Activated gamma-delta T cell (primary cell): ENCODE data around the gene RALGAPA2.
A peak's percentile ranks its signal among the peaks of the same experiment; 100 is the strongest.

Experiments
- DNase-seq: peaks from one replicate; lab custom pipeline; 2025; lab: John Stamatoyannopoulos, UW

Gene RALGAPA2

DNA sequence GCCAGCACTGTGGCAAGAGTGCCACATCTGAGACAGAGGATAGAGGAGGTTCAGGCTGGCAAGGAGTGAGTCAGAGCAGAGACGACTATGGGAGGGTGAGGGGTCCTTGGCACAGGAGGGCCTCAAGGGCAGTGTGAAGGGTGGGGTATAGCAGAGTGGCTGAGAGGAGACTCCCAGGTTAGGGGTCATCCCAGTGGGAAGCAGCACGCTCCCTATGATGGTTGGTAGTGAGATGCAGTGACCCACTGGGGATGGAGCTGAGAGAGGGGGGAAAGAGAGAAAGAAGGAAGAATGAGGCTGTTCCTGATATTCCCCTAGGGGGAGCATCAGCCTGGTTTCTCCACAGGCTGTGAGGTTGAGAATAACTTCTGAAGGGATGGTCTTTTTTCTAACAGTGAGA, 247.2 kb downstream of the RALGAPA2 start:
- no peak for DNase-seq

DNA sequence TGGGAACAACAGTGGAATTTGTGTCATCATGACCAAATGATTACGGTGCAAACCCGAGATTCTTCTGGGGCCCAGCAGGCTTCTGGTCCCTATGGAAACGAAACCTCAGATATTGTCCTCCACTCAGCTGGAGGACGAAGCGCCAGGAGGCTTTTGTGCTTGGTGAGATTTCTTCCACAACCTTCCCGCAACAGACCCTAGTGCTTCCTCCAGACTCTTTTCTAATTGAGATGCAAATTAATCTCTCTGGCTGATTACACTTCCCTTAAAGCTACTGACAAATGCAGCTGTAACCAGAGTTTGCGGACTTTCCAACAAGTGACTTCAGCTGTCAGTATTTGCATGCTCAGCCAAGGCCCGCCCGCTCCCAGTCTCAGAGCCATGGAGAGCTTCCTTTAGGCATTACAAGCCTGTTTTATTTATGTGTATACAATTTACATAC, 248.5 kb downstream of the RALGAPA2 start:
- DNase-seq, result no peak

DNA sequence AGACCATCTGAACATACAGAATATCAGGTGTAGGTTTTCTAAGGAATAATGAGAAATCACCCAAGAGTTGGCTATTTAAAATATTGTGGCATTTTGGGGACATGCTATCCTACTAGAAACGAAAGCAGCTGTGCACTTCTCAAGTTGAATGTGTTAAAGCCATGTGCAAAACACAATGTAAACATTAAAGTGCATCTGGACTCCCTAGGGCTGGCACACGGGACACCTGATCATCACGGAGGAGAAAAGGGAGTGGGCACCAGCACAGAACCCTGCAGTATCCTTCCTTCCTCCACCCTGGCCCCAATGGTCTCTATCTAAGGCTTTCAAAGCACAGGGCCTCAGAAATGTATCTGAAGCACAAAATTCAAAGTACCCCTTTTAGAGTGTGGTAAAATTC, 250.3 kb downstream of the RALGAPA2 start:
- DNase-seq, result no peak

DNA sequence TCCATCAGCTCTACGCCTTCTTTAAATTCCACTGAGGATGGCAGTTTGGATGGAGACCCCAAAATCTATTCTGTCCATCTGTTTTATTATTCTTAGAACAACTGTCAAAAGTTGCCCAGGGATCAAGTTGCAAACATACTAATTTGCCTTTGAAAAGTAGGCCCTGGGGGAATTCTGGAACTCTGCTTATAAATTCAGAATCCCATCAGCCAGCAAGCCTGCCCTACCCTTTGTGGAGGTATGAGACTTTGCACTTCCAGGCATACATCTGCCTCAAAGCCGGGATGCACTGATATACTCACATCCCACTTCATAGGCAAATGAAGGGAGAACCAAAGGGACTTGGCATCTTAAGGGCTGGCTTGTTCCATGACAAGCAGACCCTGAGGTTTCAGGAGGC, 250.9 kb downstream of the RALGAPA2 start:
- no peak for DNase-seq

DNA sequence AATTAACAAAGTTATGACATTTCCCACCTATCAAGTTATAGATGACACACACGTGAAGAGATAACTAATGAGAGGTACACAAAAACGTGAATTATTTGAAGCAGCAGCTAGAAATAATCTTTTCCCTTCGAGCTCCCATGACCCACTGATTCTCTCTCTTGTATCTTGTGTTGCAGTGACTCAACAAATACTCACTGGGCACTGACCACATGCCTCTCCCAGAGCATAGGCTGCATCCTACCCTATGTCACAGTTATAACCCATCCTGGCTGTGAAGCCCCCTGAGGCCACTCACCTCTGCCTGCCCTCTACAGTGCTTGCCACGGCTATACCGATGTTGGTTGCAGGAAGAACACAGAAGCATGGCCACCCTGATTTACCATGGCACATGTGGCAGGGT, 252.7 kb downstream of the RALGAPA2 start:
- DNase-seq, result no peak

DNA sequence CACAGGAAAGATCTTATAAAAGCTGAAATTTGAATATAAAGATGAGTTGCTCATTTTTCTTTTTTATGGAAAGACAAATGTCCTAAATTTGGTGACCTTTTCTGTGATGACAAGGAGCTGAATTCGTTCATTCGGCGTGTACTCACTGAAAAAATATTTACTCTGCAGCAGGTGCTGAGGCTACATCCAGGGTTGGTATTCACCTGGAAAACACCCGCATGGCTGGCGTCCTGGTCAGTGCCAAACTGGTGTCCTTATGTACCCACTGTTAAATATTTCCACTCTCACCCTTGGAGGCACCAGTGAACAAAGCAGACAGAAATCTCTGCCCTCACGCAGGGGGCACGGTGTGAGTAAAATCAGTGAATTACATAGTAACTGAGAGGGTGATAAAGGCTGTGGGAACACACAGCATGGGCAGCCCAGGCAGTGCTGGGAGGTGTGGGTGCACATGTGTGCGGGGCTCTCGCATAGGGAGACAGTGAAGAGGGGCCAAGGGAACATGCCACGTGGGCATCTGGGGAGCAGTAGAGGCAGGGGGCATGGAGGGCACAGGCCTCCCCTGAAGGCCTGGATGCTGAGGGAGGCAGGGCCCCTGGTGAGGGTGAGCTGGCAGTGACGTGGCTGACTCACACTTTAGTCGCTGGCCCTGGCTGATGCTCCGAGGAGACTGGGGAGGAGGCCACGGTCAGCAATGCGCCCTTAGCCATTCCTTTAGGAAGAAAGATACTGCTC, 254.9 kb downstream of the RALGAPA2 start:
- no peak for DNase-seq

DNA sequence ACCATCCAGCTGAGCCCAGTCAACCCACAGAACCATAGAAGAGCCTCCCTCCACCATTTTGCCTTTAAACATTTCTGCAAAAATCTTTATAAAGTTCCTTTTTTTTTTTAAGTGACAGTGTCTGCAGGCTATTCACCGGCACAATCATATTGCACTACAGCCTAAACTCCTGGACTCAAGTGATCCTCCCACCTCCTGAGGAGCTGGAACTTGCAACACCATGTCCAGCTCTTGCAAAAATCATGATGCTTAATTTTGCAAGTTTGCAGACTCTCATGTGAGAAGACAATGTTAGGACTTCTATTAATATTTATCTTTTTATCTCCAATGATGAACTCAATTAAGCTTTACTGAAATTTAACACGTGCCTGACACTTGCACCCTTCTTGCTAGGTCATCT, 255.7 kb downstream of the RALGAPA2 start:
- DNase-seq, result no peak

DNA sequence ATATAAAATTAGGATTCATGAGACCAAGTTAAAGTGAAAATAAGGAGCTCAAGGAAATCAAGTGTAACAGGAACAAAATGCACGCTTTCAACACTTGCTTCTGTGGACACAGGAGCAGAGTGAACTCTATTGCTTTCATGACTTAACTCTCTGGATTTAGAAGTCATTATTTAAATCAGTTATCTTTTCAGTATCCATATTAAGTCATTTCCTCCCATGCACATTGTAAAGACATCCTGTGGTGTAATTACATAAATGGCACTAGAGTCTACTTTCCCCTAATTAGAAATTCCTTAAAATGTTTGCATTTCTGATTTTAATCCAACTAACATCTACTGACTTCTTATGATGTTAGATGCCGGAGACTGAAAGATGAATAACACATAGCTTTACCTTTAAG, 256.5 kb downstream of the RALGAPA2 start:
- no peak for DNase-seq

DNA sequence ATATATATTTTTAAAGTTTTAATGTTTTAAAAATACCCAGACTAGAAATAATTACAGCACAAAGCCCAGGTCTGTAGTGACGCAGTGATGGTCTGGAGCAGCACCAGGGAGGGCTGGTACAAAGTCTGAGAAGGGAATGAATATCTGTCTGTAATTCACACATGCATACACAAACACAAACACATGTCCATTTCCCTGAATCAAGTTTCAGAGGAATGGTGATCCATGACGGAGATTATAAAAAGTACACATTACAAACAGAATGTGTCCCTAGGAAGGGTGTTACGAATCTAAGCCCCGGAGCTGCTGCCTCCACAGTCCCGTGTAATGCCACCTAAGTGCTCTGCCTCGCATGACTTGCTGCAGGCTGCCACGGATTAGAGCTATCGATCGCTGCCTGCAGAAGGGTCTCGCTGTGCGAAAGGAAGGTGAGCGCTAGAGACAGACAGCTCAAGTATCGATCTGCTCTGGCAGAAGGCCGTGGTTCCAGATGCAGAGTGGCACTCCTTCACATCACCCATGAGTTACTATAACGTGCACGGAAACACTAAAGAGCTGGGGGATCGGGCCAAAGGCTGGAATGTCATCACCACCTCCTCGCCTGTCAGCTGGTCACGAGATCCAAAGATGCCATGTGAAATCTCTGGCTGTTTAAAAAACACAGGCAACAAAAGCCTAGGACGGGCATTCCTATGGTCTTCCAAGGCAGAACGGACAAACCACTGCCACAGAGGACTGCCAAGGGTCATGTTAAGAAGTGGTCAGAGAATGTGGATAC, 257.4 kb downstream of the RALGAPA2 start:
- no peak for DNase-seq

DNA sequence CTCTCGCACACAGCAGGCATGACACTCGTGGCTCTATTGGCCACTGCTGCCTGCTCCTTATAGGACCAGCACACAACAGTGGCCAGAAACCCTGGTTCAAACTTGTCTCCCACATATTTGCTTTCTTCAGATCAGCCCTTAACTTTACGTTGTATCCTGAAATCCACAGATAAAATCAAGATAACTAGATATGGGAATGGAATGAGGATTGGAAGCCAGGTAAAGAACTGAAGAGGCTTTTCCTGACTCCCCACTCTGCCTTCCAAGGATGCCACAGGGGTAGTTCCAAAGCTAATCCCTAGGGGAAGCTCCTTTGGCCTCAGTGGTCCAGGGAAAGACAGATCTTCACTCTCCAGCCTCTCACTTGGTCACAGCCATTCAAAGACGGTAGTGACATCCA, 258.1 kb downstream of the RALGAPA2 start:
- no peak for DNase-seq

DNA sequence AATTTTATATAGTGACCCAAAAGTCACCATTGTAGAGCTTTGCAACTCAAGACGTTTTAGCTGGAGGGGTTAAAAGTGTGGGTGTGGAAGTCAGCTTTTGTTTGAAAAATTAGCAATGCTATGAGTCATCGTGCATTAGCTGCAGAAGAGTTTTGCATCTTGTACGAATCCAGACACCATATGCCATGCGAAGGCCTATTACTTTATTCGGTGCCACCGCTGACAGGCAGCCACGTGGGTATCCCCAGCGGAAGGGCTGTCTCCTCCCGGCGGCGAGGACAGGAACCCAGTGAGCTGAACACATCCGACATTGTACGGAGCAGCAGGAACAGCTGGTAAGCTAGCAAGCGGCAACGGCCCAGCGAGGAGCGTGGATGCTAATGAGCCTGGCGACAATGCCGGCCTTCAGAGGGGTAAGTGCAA, 260.2 kb downstream of the RALGAPA2 start:
- DNase-seq, result peak; percentile 18

DNA sequence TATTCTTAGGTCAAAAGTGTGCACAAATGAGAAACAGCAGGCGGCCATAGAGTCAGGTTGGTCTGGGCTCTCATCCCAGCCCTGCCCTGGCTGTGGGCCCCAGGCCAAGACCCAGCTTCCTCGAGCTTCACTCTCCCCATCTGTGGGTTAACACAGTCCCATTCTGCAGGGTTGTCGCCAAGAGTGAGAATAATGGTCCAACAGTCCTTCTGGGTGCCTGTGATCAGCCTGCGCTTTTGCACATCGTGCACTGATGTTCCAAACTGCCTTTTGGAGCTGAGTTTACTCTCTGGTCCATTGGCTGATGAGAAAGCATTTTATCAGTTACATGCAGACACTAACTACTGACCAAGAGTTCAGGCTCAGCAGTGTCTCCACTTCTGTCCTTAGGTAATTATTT, 261.9 kb downstream of the RALGAPA2 start:
- DNase-seq, result no peak

DNA sequence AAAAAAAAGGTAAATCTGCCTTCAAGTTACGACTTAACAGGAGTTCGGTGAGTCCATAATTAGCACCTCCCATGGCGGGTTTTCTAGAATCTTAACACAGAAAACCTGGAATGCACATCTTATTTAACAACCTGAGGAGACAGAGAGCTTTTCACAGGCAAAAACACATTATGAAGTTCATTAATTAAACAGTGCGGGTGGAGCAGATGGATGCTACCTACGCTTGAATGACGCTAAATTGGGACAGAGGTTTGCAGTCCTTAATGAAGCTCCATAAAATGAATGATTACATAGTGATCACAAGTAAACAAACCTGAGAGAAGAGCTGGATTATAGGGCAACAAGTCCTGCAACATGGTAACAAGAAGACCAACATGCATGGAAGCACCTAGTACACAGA, 263.6 kb downstream of the RALGAPA2 start:
- no peak for DNase-seq

DNA sequence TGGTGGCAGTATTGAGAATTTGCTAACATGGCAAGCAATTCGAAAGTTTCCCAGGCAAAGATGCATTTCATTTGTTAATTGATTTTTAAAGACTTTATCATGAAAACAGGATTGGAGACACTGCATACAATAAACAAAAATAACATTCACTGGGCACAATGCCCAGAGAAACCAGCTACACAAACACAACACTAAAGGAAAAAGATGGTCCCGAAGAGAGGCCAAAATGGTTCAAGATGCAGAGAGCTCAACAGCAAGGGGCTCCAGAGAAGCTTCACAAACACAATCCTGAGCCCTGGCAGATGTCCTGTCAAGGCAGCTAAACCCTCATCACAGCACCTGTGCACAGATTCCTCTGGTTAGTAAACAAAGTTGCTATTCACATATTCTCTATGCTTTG, 265.2 kb downstream of the RALGAPA2 start:
- DNase-seq, result no peak

DNA sequence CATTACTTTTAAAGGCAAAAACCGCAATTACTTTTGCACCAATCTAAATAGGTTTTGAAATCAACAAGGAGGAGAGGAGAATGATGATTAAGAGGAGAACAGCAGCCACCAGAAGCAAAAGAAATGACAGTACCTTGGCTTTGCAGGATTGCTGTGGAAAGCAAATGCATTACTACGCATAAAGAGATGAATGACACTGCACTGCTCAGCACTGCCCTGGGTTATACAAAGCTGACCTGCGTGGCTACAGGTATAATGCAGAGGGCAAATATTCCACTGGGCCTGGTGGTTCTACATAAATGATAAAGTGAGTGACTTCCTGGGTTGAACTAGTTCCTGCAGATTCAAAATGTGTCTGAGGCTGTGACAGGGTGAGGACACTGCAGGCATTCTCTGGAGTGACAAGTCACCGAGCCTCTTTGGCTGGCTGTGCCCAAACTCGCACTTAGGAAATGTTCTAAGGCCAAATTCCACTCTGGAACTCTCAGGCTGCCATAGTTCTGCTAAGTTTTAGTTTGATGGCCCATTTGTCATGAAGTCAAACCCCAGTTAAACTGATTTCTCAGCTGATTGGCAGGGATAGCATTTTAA, 265.9 kb downstream of the RALGAPA2 start:
- no peak for DNase-seq

DNA sequence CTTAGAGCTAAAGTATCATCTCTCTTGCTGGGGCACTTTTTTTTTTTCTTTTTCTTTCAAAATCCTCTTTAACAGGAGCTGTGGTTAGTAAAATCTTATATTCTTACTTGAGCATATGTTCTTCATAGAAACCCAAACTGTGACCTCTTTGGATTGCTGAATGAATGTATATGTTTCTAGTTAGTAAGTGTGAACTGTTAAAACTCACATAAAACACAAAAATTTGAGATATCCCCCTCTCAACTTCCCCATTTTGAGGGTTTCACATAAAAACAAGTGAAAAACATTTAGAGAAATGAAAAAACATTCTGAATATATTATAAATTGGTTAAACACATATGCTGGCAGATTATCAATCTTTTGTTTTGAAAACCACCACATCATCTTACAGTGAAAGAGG, 266.4 kb downstream of the RALGAPA2 start:
- no peak for DNase-seq

DNA sequence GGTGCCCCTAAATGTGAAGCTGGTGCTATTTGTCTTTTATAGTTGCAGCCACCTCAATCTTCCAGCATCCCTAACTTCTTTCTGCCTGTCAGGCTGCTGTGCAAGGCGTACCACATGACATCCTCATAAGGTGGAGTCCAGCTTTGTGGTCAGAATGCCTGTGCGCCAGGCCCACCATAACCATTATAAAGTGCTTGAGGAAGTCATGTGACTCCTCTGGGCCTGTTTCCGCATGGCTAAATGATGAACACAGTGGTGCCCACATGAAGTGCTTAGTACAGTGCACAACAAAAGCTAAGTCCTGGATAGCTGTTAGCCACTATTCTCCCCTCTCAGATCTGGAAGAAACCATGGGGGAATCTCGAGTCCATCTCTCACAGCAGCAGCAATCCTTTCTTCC, 268.9 kb downstream of the RALGAPA2 start:
- no peak for DNase-seq

DNA sequence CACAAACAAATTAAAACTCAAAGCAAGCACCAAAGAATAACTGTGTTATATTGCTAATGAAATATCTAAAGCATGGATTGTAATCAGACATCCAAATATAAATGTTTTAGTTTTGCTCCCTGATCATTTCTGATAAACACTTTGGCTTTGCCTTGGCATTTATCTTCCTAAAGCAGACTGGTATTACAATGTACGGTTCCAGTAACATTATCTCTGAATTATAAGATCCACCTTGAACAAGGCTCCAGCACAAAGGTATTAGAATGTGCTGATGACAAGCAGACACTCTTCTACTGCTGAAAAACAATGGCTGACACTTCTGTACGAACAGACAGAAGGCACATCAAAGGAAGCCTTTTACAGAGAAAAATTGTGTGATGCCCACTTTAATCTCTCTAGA, 270.0 kb downstream of the RALGAPA2 start:
- no peak for DNase-seq

DNA sequence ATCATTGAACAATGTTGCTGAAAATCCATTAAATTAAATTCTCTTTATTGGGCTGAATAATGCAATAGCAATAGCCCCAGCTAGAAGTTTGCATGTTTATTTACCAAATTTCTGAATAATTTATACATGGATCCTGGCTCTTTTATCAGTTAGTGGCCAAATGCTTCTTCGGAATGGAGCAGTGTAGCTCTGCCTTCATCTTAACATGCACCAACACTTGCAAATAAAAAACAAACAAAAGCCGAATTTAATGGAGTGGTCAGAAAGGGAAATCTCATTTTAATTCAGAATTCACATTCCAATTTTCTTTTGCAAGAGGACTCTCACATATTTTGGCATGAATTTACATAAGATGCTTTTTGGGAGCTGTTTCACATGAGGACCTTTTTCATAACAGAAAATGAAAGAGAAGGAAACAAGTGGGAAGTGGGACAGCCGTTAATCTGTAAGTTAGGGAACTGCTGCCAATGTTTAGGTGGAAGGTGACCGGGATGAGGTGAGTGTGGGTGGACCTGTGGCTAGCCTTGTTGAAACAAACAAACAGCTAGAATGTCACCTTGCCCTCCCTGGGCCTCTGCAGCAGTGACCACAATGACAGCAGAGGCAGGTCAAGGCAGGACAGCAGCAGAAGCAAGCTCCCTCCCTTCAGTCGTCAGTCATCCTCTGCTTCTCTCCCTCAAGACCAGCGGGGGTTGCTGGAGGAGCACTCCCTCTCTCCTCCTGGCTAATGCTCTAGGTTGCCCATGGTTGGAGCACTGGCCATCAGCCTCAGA, 271.4 kb downstream of the RALGAPA2 start:
- DNase-seq, result no peak

DNA sequence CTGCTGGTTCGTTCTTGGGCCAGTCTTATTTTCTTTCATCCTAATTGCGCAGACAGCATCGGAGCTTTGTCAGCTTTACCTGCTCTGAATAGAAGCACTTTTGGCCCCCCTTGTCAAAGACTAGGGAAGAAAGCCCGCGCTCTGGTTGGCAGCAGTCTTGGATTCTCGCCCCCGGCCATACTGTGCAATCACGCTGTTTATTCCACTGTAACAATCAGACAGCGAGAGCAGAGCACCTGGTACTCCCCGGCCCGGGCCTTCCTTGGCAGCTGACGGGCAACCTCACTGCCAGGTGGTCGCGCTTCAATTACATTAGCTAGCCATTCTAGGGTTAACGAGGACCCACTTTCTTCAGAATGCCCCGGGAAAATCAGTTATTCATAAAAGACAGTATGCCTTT, 272.0 kb downstream of the RALGAPA2 start:
- DNase-seq, result no peak

DNA sequence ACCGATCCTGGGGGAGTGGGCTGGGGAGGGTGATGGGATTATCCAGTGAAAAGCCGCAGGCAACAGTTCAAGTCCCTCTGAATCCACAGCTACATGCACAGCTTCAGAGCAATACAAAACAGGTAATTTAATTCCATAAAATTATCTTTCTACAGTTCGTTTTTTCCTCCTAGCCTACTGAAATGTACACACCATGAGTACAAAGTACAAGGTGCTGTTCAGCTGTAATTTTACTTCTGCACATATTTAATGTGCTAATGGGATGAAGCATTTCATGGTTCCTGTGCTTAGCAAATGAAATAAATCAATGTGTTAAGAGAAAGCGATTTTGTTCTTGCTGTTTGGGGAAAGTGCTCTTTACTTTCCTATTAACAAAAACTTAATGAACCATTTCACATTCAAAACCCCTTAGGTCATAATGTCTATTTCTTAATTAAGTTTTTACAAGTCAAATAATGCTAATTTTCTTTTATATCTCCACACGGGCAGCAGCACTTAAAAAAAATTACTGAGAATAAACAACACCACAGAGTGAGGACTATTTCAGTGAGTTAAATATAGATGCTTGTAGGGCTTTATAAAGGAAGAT, 272.7 kb downstream of the RALGAPA2 start:
- no peak for DNase-seq

DNA sequence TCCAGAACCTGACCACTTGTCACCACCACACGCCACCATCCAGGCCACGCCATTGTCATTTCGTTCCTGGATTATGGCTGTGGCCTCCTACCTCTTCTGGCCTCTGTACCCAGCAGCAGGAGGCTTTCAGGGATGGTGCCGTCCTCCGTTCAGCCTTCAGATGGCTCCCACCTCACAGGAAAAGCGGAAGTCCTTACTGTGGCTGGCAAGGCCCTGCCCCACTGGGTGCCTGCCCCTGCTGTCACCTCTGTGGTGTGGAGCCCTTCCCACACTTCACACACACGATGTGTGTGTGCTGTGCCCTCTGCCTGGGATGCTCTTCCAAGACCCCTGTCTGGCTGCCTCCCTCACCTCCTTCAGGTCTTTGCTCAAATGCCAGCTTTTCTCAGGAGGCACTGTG, 275.1 kb downstream of the RALGAPA2 start:
- DNase-seq, result no peak
